K562 (cell line): ENCODE results near the gene GPR183. TPM values are rescaled to one million over a fixed set of nuclear protein-coding genes. Genes with fewer than 3 reads are reported as not detected.

ENCODE experiments used
- ATAC-seq: fragments of 200-7000 bp; cut with Tn5 transposase; 3 replicates; pipeline ENCODE4 v1.9.1; 2020; ENCODE audit warnings: moderate library complexity
- BruUV-seq: library from RNA; stranded (reverse); fragments of 400-500 nt; replicated peaks from 2 replicates; lab custom pipeline; 2021; lab: Mats Ljungman, UMichigan
- CTCF ChIA-PET: fragments of 300-600 bp; formaldehyde crosslinking; extraction: SDS; loops from one replicate; lab custom pipeline; 2021; ENCODE audit warnings: low intra/inter-chr PET ratio; lab: Yijun Ruan, JAX
- POLR2A ChIA-PET: fragments of 300-600, 350-650 bp; sonication (Branson Sonifier 250); formaldehyde crosslinking; extraction: SDS; loops from one replicate; lab custom pipeline; 2021; ENCODE audit warnings: antibody characterized with exemption, inconsistent platforms; lab: Yijun Ruan, JAX
- DNase-seq, 4 experiments: peaks; one replicate each; pipeline versions ENCODE4 v3.0.0 to v3.0.0-alpha.2; 2011 to 2018; ENCODE audit warnings: low spot score in 3 of 4, mixed read lengths in 3 of 4; ENCODE audit errors: extremely low read depth in 1 of 4
- FAIRE-seq: peaks from 2 replicates; lab custom pipeline; 2011; peaks lifted over from hg19 to GRCh38; lab: Jason Lieb, UNC
- H2AFZ ChIP-seq: 2 replicates; pipeline ENCODE4 v1.6.0; 2011; ENCODE audit warnings: low read depth, low read length, control low read depth, inconsistent platforms
- H3K27ac ChIP-seq: fragments of 200-600 bp; 3 replicates; pipeline ENCODE4 v1.8.0; 2011; ENCODE audit warnings: low read depth, mild to moderate bottlenecking, control low read depth, inconsistent platforms, low read length, moderate library complexity, mixed read lengths; ENCODE audit errors: extremely low read depth
- H3K27me3 ChIP-seq, 2 experiments: fragments of 300-600 bp in 1 of 2; 2 replicates in 1 of 2; 3 replicates in 1 of 2; pipeline versions ENCODE4 v1.6.0 to v1.8.0; 2011; ENCODE audit warnings: inconsistent platforms in 2 of 2, low read length in 2 of 2, mild to moderate bottlenecking in 1 of 2, mixed read lengths in 1 of 2, moderate library complexity in 1 of 2; ENCODE audit not compliant: control insufficient read depth in 2 of 2, insufficient read depth in 2 of 2
- H3K36me3 ChIP-seq: fragments of 300-600 bp; 3 replicates; pipeline ENCODE4 v1.8.0; 2011; ENCODE audit warnings: mild to moderate bottlenecking, low read length, inconsistent platforms; ENCODE audit not compliant: control insufficient read depth, insufficient read depth
- H3K4me1 ChIP-seq, 2 experiments: fragments of 200-600 bp in 1 of 2; replicated peaks in 1 of 2; 2 replicates in 1 of 2; 3 replicates in 1 of 2; pipeline versions ENCODE4 v1.5.1 to v1.8.0; 2011; ENCODE audit warnings: inconsistent platforms in 2 of 2, low read length in 2 of 2, mild to moderate bottlenecking in 1 of 2, mixed read lengths in 1 of 2, moderate library complexity in 1 of 2; ENCODE audit not compliant: control insufficient read depth in 2 of 2, insufficient read depth in 2 of 2
- H3K4me2 ChIP-seq: 2 replicates; pipeline ENCODE4 v1.6.1; 2011; ENCODE audit warnings: low read length, control low read depth, inconsistent platforms, mixed read lengths; ENCODE audit not compliant: insufficient read depth
- H3K4me3 ChIP-seq: fragments of 200-600 bp; sonication (generic), shearing (Covaris generic); 2 replicates; pipeline ENCODE4 v1.5.1; 2016; ENCODE audit warnings: control low read depth, inconsistent platforms
- H3K79me2 ChIP-seq: fragments of 200-600 bp; 3 replicates; pipeline ENCODE4 v1.8.0; 2011; ENCODE audit warnings: low read length, inconsistent platforms; ENCODE audit not compliant: control insufficient read depth, insufficient read depth
- H3K9ac ChIP-seq, 2 experiments: 2 replicates each; pipeline versions ENCODE4 v1.6.0 to v1.6.1; 2011; ENCODE audit warnings: low read depth in 2 of 2, low read length in 2 of 2, control low read depth in 1 of 2, inconsistent platforms in 1 of 2, mild to moderate bottlenecking in 1 of 2, mixed read lengths in 1 of 2; ENCODE audit not compliant: insufficient read depth in 1 of 2
- H3K9me1 ChIP-seq: one replicate; pipeline ENCODE4 v1.6.0; 2011; ENCODE audit warnings: inconsistent platforms, mild to moderate bottlenecking, low read length, moderate library complexity; ENCODE audit not compliant: control insufficient read depth, insufficient read depth
- H3K9me3 ChIP-seq: replicated peaks from 2 replicates; pipeline ENCODE4 v1.5.1; 2011; ENCODE audit warnings: low read depth, low read length, inconsistent platforms; ENCODE audit not compliant: control insufficient read depth, insufficient read depth
- H4K20me1 ChIP-seq: replicated peaks from 2 replicates; pipeline ENCODE4 v1.6.1; 2011; ENCODE audit warnings: low read length, inconsistent platforms, mixed read lengths; ENCODE audit not compliant: control insufficient read depth, insufficient read depth
- C11orf30 ChIP-seq: fragments of 450-650 bp; IDR thresholded peaks from 2 replicates; pipeline ENCODE4 v1.6.1; 2016; ENCODE audit warnings: low read depth, mild to moderate bottlenecking
- CEBPB ChIP-seq: fragments of 450-650 bp; IDR thresholded peaks from 2 replicates; pipeline ENCODE4 v1.6.1; 2016; ENCODE audit warnings: missing genetic modification characterization, missing compliant biosample characterization
- CEBPG ChIP-seq, 3 experiments: fragments of 200-800 bp in 1 of 3; sonication (Bioruptor generic) in 1 of 3; sonication (generic) in 1 of 3; formaldehyde crosslinking in 1 of 3; IDR thresholded peaks in 2 of 3; conservative IDR thresholded peaks in 1 of 3; 2 replicates each; pipeline versions ENCODE4 v1.6.1 to v1.8.0; 2016 to 2022; ENCODE audit warnings: missing compliant biosample characterization in 2 of 3, missing genetic modification characterization in 2 of 3, mild to moderate bottlenecking in 1 of 3, missing genetic modification reagents in 1 of 3
- CREB1 ChIP-seq, 2 experiments: sonication (generic) in 1 of 2; formaldehyde crosslinking in 1 of 2; IDR thresholded peaks; 2 replicates each; pipeline versions ENCODE4 v1.6.1 to v1.8.0; 2012 to 2022; ENCODE audit warnings: inconsistent platforms in 1 of 2, mild to moderate bottlenecking in 1 of 2, missing genetic modification reagents in 1 of 2, moderate library complexity in 1 of 2
- FOXJ2 ChIP-seq: fragments of 200-800 bp; sonication (Bioruptor generic); IDR thresholded peaks from 2 replicates; pipeline ENCODE4 v1.6.1; 2016; ENCODE audit warnings: missing genetic modification characterization, missing compliant biosample characterization
- HNRNPK ChIP-seq: fragments of 200-400 bp; formaldehyde crosslinking; IDR thresholded peaks from one replicate; pipeline ENCODE4 v1.6.1; 2018; ENCODE audit warnings: mild to moderate bottlenecking, low read depth, low read length; ENCODE audit not compliant: poor library complexity, severe bottlenecking
- MEIS2 ChIP-seq: fragments of 450-650 bp; IDR thresholded peaks from 2 replicates; pipeline ENCODE4 v1.6.1; 2014; ENCODE audit warnings: mild to moderate bottlenecking; ENCODE audit not compliant: partially characterized antibody
- NFIC ChIP-seq: fragments of 450-650 bp; IDR thresholded peaks from 2 replicates; pipeline ENCODE4 v1.6.1; 2017; ENCODE audit warnings: mild to moderate bottlenecking, inconsistent platforms
- NFIX ChIP-seq: fragments of 250-450 bp; sonication (Bioruptor Pico); IDR thresholded peaks from 2 replicates; pipeline ENCODE4 v1.4.0; 2020; ENCODE audit warnings: low read depth, mild to moderate bottlenecking, moderate library complexity
- RFX1 ChIP-seq: fragments of 450-650 bp; IDR thresholded peaks from 2 replicates; pipeline ENCODE4 v1.6.1; 2016; ENCODE audit warnings: mild to moderate bottlenecking, moderate library complexity
- SMARCA4 ChIP-seq: fragments of 450-650 bp; IDR thresholded peaks from 2 replicates; pipeline ENCODE4 v1.6.1; 2016
- SPI1 ChIP-seq: IDR thresholded peaks from 2 replicates; pipeline ENCODE4 v1.6.1; 2011; ENCODE audit warnings: low read depth, low read length, control low read depth, borderline replicate concordance
- TFAM ChIP-seq: fragments of 250-450 bp; sonication (Bioruptor Pico); conservative IDR thresholded peaks from 2 replicates; pipeline ENCODE4 v1.5.0; 2021; ENCODE audit warnings: mild to moderate bottlenecking, moderate library complexity
- ZNF174 ChIP-seq: fragments of 250-450 bp; sonication (Bioruptor Pico); IDR thresholded peaks from 2 replicates; pipeline ENCODE4 v1.4.0; 2020; ENCODE audit warnings: mild to moderate bottlenecking
- ZNF282 ChIP-seq: sonication (generic); formaldehyde crosslinking; IDR thresholded peaks from 2 replicates; pipeline ENCODE4 v1.8.1; 2023; ENCODE audit warnings: missing genetic modification reagents
- ZNF695 ChIP-seq: fragments of 450-650 bp; formaldehyde crosslinking; IDR thresholded peaks from 2 replicates; pipeline ENCODE4 v1.4.0; 2020; ENCODE audit warnings: mild to moderate bottlenecking, moderate library complexity
- WGBS: fragments of 100-300 bp; shearing (Covaris generic); methylation state at CpG from one replicate; pipeline ENCODE4 v1.1.6; 2016; ENCODE audit warnings: low coverage, mixed read lengths; ENCODE audit not compliant: insufficient coverage; ENCODE audit errors: missing lambda C conversion rate; 5-methylcytosine and 5-hydroxymethylcytosine counted together
- in situ Hi-C: fragments of 300-500 bp; cut with MboI; formaldehyde crosslinking; loops from 4 replicates; pipeline ENCODE4 v1.15.0; 2018; ENCODE audit warnings: inconsistent platforms, mixed read lengths
- intact Hi-C: fragments of 100-400 bp; cut with micrococcal nuclease; formaldehyde crosslinking; loops from 2 replicates; pipeline ENCODE4 v1.14.2; 2022
- polyA plus RNA-seq, 8 experiments: library from polyadenylated mRNA; depleted of rRNA in 4 of 8; stranded (reverse) in 5 of 8; unstranded in 3 of 8; fragments of >200 nt; fragmentation: Nextera tagmentation in 2 of 8; fragmentation: Illumina TruSeq in 1 of 8; extraction: Ambion mirVana in 2 of 8; extraction: Trizol in 1 of 8; gene quantifications; 2 replicates each; pipeline versions ENCODE4 v1.2.1 to v1.2.3, GENCODE V29; 2011 to 2014; ENCODE audit warnings: inconsistent platforms in 1 of 8, missing spikeins in 1 of 8
- total RNA-seq, 7 experiments: library from RNA; depleted of rRNA in 6 of 7; stranded (reverse); fragments of >200 nt in 6 of 7; fragmentation: Illumina TruSeq in 2 of 7; extraction: Trizol in 2 of 7; gene quantifications; 2 replicates each; pipeline versions ENCODE4 v1.2.1 to v1.2.3, GENCODE V29; 2011 to 2021; ENCODE audit warnings: low replicate concordance in 1 of 7

Gene GPR183
- total and polyA plus RNA-seq, 9 of the 15 experiments (the other 6 are each of a cell fraction or from before 2014, with no cell fraction given), result 1.3 to 10.2 (median 3.7) TPM

DNA sequence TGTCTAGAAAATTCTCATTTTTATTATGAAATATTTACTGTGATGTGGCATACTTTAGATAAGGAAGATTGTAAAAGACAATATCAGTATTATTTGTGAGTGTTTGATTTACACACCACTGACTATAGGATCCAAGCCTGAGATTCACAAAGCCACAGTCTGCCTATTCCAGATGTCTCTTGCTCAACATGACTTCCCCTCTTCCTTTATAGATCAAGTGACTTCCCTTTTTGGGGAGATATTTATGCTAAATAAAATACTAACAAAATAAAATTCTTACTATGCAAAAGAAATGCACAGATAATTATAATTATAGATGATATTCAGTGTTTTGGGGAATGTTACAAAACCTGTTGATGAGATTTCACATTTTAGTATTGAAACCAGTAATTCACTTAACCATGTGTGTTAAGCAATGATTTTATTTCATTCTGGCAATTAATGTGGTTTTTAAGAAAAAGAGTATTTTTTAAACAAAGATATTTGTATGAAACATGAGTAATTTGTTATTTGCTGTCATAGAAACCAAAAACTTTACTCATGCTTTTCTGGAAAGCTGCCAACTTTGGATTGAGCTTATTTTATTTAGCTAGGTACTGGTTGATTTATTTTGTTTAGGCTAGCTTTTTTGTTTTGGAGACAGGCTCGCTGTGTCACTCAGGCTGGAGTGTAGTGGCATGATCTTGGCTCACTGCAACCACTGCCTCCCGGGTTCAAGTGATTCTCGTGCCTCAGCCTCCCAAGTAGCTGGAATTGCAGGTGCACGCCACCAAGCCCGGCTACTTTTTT, 13.7 kb upstream of the GPR183 start:
- TF ChIP-seq ZNF174 (CRISPR knock-in tag), result no peak
- peak; percentile 96 for TF ChIP-seq NFIC
- TF ChIP-seq CREB1 (IDR thresholded peaks at IDR 0.05), result no peak
- no peak for TF ChIP-seq CREB1 (CRISPR knock-in tag; IDR thresholded peaks at IDR 0.05)
- TF ChIP-seq CEBPG (CRISPR knock-in tag; IDR thresholded peaks at IDR 0.05), result no peak
- peak in 1 of 2 experiments; percentile 16; a peak in 2 of 4 replicates for TF ChIP-seq CEBPG (tag; conservative IDR thresholded peaks at IDR 0.05 in 1 of 2, IDR thresholded peaks at IDR 0.05 in 1 of 2)
- peak; percentile 89 for TF ChIP-seq FOXJ2 (tag)
- TF ChIP-seq C11orf30, result peak; percentile 17; the same call in 1 of the 2 replicates
- peak; percentile 59 for TF ChIP-seq RFX1
- TF ChIP-seq TFAM (CRISPR knock-in tag), result no peak
- TF ChIP-seq ZNF282, result no peak
- no peak for TF ChIP-seq ZNF695 (CRISPR knock-in tag)
- TF ChIP-seq SPI1, result peak; percentile 74; the same call in 1 of the 2 replicates
- peak; percentile 74 for TF ChIP-seq NFIX (CRISPR knock-in tag)
- no peak for TF ChIP-seq SMARCA4
- no peak for TF ChIP-seq HNRNPK
- peak; percentile 39; the same call in 1 of the 2 replicates for TF ChIP-seq CEBPB (tag)
- peak; percentile 25 for TF ChIP-seq MEIS2
- ATAC-seq (no peak), FAIRE-seq (no peak), DNase-seq (peak in 1 of 4 experiments; percentile 38)
- no peaks in the 10 kb centered on the region for H4K20me1 ChIP-seq
- no peak overlapping the region for H3K27ac ChIP-seq
- peaks cover 26% of the 10 kb centered on the region for H3K36me3 ChIP-seq
- WGBS, result 82% methylated on average over 5 of the region's 5 CpGs
- in situ Hi-C loops, result no loop called here
- ChIA-PET POLR2A (interaction anchor here (1.0 kb wide), 1 partner anchor 16 kb away, joined by 4 read pairs; no protein-coding TSS in a partner anchor), CTCF (no interaction called here)
- H3K9me1 ChIP-seq, result peaks cover 4% of the 10 kb centered on the region
- peaks cover 0 to 30% of the 10 kb centered on the region in 2 experiments; a peak in 4 of 5 replicates for H3K4me1 ChIP-seq
- no peak overlapping the region for H3K4me2 ChIP-seq
- H3K9me3 ChIP-seq, result no peaks in the 10 kb centered on the region
- intact Hi-C loops, result no loop called here
- no peak overlapping the region for H2AFZ ChIP-seq
- no peaks in the 10 kb centered on the region; the same call in 2 of the 3 replicates for H3K79me2 ChIP-seq
- no peak overlapping the region for H3K4me3 ChIP-seq
- BruUV-seq, result no TSS peak
- no peaks in the 10 kb centered on the region for H3K27me3 ChIP-seq
- H3K9ac ChIP-seq, result no peak overlapping the region
